GM18907 (cell line): ENCODE data around the gene MARCKS.

ENCODE experiments used
- ATAC-seq: cut with Tn5 transposase; IDR thresholded peaks from one replicate; pipeline ENCODE4 v1.9.1; 2021; ENCODE audit warnings: mild to moderate bottlenecking, moderate library complexity; ENCODE audit not compliant: unreplicated experiment

The MARCKS gene

GRCh38 chr6:113848811-113849210 lies 8.3 kb upstream of the MARCKS start:
- ATAC-seq = no peak

GRCh38 chr6:113853252-113853651 lies 3.9 kb upstream of the MARCKS start:
- no peak for ATAC-seq

- ATAC-seq = no peak
These were observed 2.3 kb upstream of the MARCKS start for GRCh38 chr6:113854531-113855499.

GRCh38 chr6:113855500-113856374 lies 1.4 kb upstream of the MARCKS start:
- ATAC-seq = no peak

GRCh38 chr6:113856375-113856624 lies 845 bp upstream of the MARCKS start:
- ATAC-seq = no peak

GRCh38 chr6:113857556-113858479 lies 673 bp downstream of the MARCKS start:
- ATAC-seq = peak; percentile 0

- peak; percentile 92 for ATAC-seq
These were observed 1.6 kb downstream of the MARCKS start for GRCh38 chr6:113858480-113859348.

GRCh38 chr6:113859349-113860180 lies 2.4 kb downstream of the MARCKS start:
- no peak for ATAC-seq

DNA sequence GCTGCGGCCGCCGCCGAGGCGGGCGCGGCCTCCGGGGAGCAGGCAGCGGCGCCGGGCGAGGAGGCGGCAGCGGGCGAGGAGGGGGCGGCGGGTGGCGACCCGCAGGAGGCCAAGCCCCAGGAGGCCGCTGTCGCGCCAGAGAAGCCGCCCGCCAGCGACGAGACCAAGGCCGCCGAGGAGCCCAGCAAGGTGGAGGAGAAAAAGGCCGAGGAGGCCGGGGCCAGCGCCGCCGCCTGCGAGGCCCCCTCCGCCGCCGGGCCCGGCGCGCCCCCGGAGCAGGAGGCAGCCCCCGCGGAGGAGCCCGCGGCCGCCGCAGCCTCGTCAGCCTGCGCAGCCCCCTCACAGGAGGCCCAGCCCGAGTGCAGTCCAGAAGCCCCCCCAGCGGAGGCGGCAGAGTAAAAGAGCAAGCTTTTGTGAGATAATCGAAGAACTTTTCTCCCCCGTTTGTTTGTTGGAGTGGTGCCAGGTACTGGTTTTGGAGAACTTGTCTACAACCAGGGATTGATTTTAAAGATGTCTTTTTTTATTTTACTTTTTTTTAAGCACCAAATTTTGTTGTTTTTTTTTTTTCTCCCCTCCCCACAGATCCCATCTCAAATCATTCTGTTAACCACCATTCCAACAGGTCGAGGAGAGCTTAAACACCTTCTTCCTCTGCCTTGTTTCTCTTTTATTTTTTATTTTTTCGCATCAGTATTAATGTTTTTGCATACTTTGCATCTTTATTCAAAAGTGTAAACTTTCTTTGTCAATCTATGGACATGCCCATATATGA lies 3.2 kb downstream of the MARCKS start:
- ATAC-seq = no peak

DNA sequence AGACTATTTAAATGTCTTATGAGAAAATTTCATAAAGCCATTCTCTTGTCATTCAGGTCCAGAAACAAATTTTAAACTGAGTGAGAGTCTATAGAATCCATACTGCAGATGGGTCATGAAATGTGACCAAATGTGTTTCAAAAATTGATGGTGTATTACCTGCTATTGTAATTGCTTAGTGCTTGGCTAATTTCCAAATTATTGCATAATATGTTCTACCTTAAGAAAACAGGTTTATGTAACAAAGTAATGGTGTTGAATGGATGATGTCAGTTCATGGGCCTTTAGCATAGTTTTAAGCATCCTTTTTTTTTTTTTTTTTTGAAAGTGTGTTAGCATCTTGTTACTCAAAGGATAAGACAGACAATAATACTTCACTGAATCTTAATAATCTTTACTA lies 5.0 kb downstream of the MARCKS start:
- ATAC-seq = no peak

DNA sequence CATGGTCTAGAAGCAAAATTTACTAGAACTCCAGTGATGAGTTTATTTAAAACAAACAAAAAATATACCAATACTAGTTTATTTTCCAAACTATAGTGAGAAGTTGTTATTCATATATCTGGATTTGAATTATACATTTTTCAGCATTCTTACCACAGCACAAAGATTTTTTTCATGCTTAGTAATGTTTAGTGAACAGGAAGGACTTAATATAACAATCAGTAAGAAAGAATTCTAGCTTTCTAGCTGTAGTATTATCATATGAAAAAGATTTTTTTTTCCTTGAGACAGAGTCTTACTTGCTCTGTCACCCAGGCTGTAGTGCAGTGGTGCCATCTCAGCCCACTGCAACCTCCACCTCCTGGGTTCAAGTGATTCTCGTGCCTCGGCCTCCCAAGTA lies 13.8 kb downstream of the MARCKS start:
- no peak for ATAC-seq

- no peak for ATAC-seq
These were observed 14.8 kb downstream of the MARCKS start for GRCh38 chr6:113871975-113872374.

GRCh38 chr6:113873043-113873667 lies 16.0 kb downstream of the MARCKS start:
- ATAC-seq = peak; percentile 99

- ATAC-seq = no peak
These were observed 18.3 kb downstream of the MARCKS start for GRCh38 chr6:113875470-113875869.

DNA sequence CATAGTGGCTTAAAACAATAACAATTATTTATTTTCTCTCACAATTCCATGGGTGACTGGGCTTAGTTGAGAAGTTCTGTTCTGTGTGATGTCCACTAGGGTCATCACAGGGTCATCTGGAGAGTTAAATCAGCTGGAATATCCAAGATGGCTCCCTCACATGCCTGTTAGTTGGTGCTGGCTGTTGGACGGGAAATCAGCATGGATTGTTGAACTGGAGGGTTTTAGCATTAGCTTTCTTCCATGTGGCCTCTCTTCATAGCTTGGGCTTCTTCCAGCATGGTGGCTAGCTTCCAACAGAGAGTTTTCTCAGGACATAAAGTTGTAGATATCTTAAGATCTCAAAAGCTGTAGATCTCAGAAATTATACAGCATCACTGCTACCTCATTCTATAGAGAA lies 19.6 kb downstream of the MARCKS start:
- ATAC-seq = no peak

- peak; percentile 100 for ATAC-seq
These were observed 22.3 kb downstream of the MARCKS start for GRCh38 chr6:113879186-113880096.

DNA sequence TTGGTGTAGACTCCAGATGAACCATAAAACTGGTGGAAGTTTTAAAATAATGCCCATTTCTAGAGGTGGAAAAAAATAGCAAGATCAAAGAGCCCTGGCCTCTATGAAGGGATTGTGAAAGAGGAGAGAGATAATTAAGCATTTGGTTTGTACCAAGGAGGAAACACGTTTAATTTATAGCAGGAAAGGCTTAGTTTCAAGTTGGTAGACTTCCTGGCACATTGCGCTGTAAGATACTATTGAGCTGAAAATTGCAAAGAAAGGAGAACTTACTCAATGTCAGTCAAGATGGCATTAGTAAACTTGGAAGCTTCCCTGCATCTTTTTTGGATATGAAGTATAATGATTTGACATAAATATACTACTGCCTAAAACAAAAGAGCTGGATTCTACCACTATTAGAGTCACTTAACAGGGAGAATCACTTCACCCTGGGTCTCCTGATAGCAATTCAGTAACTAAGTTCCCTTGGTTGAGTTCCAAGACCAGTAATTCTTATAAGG lies 24.4 kb downstream of the MARCKS start:
- no peak for ATAC-seq
